Measurements from ENCODE around the gene CFAP161.

Gene CFAP161

GRCh38 chr15:81133782-81134461 lies at the start of gene CFAP161:
Gene CFAP161 (plus strand): TSS chr15:81134270. CDS start chr15:81134330, 60 bp downstream.
- no peak within 1 kb of the TSS for H3K4me3 ChIP-seq (ENCODE audit: low read depth, low read length)
- no peak for TF ChIP-seq CTCF (IDR thresholded peaks at IDR 0.05; ENCODE audit: borderline replicate concordance, insufficient read depth, low read depth, low read length)

- no peak for TF ChIP-seq CTCF (IDR thresholded peaks at IDR 0.05; ENCODE audit: borderline replicate concordance, insufficient read depth, low read depth, low read length)
Measured at GRCh38 chr15:81084716-81085115, 49.4 kb upstream of the CFAP161 start.

GRCh38 chr15:81085213-81085612 lies 48.9 kb upstream of the CFAP161 start:
- TF ChIP-seq CTCF (IDR thresholded peaks at IDR 0.05; ENCODE audit: borderline replicate concordance, insufficient read depth, low read depth, low read length): no peak
- no peak overlapping the region for H3K4me3 ChIP-seq (ENCODE audit: low read depth, low read length)

More at GRCh38 chr15:81084716-81085115, 49.4 kb upstream of the CFAP161 start:
- no peak overlapping the region for H3K4me3 ChIP-seq (ENCODE audit: low read depth, low read length)

GRCh38 chr15:81085898-81086297 lies 48.2 kb upstream of the CFAP161 start:
- H3K4me3 ChIP-seq (ENCODE audit: low read depth, low read length): no peak overlapping the region
- no peak for TF ChIP-seq CTCF (IDR thresholded peaks at IDR 0.05; ENCODE audit: borderline replicate concordance, insufficient read depth, low read depth, low read length)

- TF ChIP-seq CTCF (IDR thresholded peaks at IDR 0.05; ENCODE audit: borderline replicate concordance, insufficient read depth, low read depth, low read length): no peak
Measured at GRCh38 chr15:81087066-81087465, 47.0 kb upstream of the CFAP161 start.

GRCh38 chr15:81087694-81088093 lies 46.4 kb upstream of the CFAP161 start:
- no peak for TF ChIP-seq CTCF (IDR thresholded peaks at IDR 0.05; ENCODE audit: borderline replicate concordance, insufficient read depth, low read depth, low read length)
- no peak overlapping the region for H3K4me3 ChIP-seq (ENCODE audit: low read depth, low read length)

More at GRCh38 chr15:81087066-81087465, 47.0 kb upstream of the CFAP161 start:
- no peak overlapping the region for H3K4me3 ChIP-seq (ENCODE audit: low read depth, low read length)

- no peak overlapping the region for H3K4me3 ChIP-seq (ENCODE audit: low read depth, low read length)
- no peak for TF ChIP-seq CTCF (IDR thresholded peaks at IDR 0.05; ENCODE audit: borderline replicate concordance, insufficient read depth, low read depth, low read length)
Measured at GRCh38 chr15:81088470-81089013, 45.5 kb upstream of the CFAP161 start.

Data from GM12875 (cell line).